Measurements from ENCODE around the gene PCDHGA2.
A peak's percentile ranks its signal among the peaks of the same experiment; 100 is the strongest.

Gene PCDHGA2

GRCh38 chr5:141359790-141360426, 21.3 kb downstream of the PCDHGA2 start, which contains the start of gene PCDHGB2:
Gene PCDHGB2 (plus strand): TSS chr5:141359994. CDS start chr5:141360136, 142 bp downstream.
- H3K4me3 ChIP-seq (replicated peaks; ENCODE audit: low read depth, low read length): peak within 1 kb of the TSS; percentile 47
- TF ChIP-seq CTCF (IDR thresholded peaks at IDR 0.05; ENCODE audit: low read length, missing control alignments): peak; percentile 44
- DNase-seq (ENCODE audit: low read depth): peak; percentile 66

GRCh38 chr5:141360685-141361084, 22.1 kb downstream of the PCDHGA2 start:
- TF ChIP-seq CTCF (IDR thresholded peaks at IDR 0.05; ENCODE audit: low read length, missing control alignments): no peak
- no peak for DNase-seq (ENCODE audit: low read depth)
- no peak overlapping the region for H3K4me3 ChIP-seq (replicated peaks; ENCODE audit: low read depth, low read length)

GRCh38 chr5:141362719-141363118, 24.2 kb downstream of the PCDHGA2 start:
- no peak for TF ChIP-seq CTCF (IDR thresholded peaks at IDR 0.05; ENCODE audit: low read length, missing control alignments)
- DNase-seq (ENCODE audit: low read depth): no peak
- no peak overlapping the region for H3K4me3 ChIP-seq (replicated peaks; ENCODE audit: low read depth, low read length)

GRCh38 chr5:141363952-141364660, 25.5 kb downstream of the PCDHGA2 start, which contains the start of gene PCDHGA5:
Gene PCDHGA5 (plus strand): TSS chr5:141364162. CDS start chr5:141364331, 169 bp downstream.
- TF ChIP-seq CTCF (IDR thresholded peaks at IDR 0.05; ENCODE audit: low read length, missing control alignments): peak; percentile 24
- DNase-seq (ENCODE audit: low read depth): peak; percentile 54
- peak within 1 kb of the TSS; percentile 40 for H3K4me3 ChIP-seq (replicated peaks; ENCODE audit: low read depth, low read length)

GRCh38 chr5:141366016-141366896, 27.7 kb downstream of the PCDHGA2 start:
- TF ChIP-seq CTCF (IDR thresholded peaks at IDR 0.05; ENCODE audit: low read length, missing control alignments): no peak
- H3K4me3 ChIP-seq (replicated peaks; ENCODE audit: low read depth, low read length): no peak overlapping the region
- DNase-seq (ENCODE audit: low read depth): no peak

- H3K4me3 ChIP-seq (replicated peaks; ENCODE audit: low read depth, low read length): peak within 1 kb of the TSS; percentile 48
- DNase-seq (ENCODE audit: low read depth): peak; percentile 77
- peak; percentile 55 for TF ChIP-seq CTCF (IDR thresholded peaks at IDR 0.05; ENCODE audit: low read length, missing control alignments)
Observed at GRCh38 chr5:141369994-141370848, 31.7 kb downstream of the PCDHGA2 start, which contains the start of gene PCDHGB3. Gene PCDHGB3 (plus strand): TSS chr5:141370242. CDS start chr5:141370395, 153 bp downstream.
